ENCODE results near the gene DUXB. TPM values are rescaled to one million over a fixed set of nuclear protein-coding genes. Genes with fewer than 3 reads are reported as not detected.

The DUXB gene
- total RNA-seq, 1 donor from 2014 or later: not detected

GRCh38 chr16:75718452-75718851, 17.2 kb upstream of the DUXB start:
- Mint-ChIP-seq H3K4me1 (ENCODE audit: unreplicated experiment) (no peaks in the 10 kb centered on the region), H3K4me3 (ENCODE audit: unreplicated experiment) (no peak overlapping the region)

GRCh38 chr16:75714661-75715060, 13.4 kb upstream of the DUXB start:
- Mint-ChIP-seq H3K27ac (ENCODE audit: unreplicated experiment) (no peak overlapping the region), H3K4me3 (ENCODE audit: unreplicated experiment) (no peak overlapping the region), H3K27me3 (ENCODE audit: unreplicated experiment) (no peaks in the 10 kb centered on the region), H3K4me1 (ENCODE audit: unreplicated experiment) (no peaks in the 10 kb centered on the region), H3K9me3 (ENCODE audit: unreplicated experiment) (peaks cover 16% of the 10 kb centered on the region), H3K36me3 (ENCODE audit: unreplicated experiment) (no peaks in the 10 kb centered on the region)
- TF ChIP-seq CTCF (IDR thresholded peaks at IDR 0.05): no peak
- no peak for DNase-seq (ENCODE audit: extremely low spot score, unreplicated experiment)

More at GRCh38 chr16:75718452-75718851, 17.2 kb upstream of the DUXB start:
- Mint-ChIP-seq H3K27me3 (ENCODE audit: unreplicated experiment) (no peaks in the 10 kb centered on the region), H3K9me3 (ENCODE audit: unreplicated experiment) (peaks cover 20% of the 10 kb centered on the region), H3K27ac (ENCODE audit: unreplicated experiment) (no peak overlapping the region), H3K36me3 (ENCODE audit: unreplicated experiment) (no peaks in the 10 kb centered on the region)
- TF ChIP-seq CTCF (IDR thresholded peaks at IDR 0.05): no peak
- no peak for DNase-seq (ENCODE audit: extremely low spot score, unreplicated experiment)

GRCh38 chr16:75710344-75710743, 9.1 kb upstream of the DUXB start:
- Mint-ChIP-seq H3K9me3 (ENCODE audit: unreplicated experiment) (peaks cover 4% of the 10 kb centered on the region), H3K4me1 (ENCODE audit: unreplicated experiment) (no peaks in the 10 kb centered on the region), H3K4me3 (ENCODE audit: unreplicated experiment) (no peak overlapping the region), H3K27ac (ENCODE audit: unreplicated experiment) (no peak overlapping the region), H3K36me3 (ENCODE audit: unreplicated experiment) (no peaks in the 10 kb centered on the region), H3K27me3 (ENCODE audit: unreplicated experiment) (no peaks in the 10 kb centered on the region)
- TF ChIP-seq CTCF (IDR thresholded peaks at IDR 0.05): no peak
- no peak for DNase-seq (ENCODE audit: extremely low spot score, unreplicated experiment)

GRCh38 chr16:75703306-75703705, 2.0 kb upstream of the DUXB start:
- Mint-ChIP-seq H3K4me3 (ENCODE audit: unreplicated experiment) (no peak overlapping the region), H3K27me3 (ENCODE audit: unreplicated experiment) (no peaks in the 10 kb centered on the region), H3K9me3 (ENCODE audit: unreplicated experiment) (no peaks in the 10 kb centered on the region), H3K4me1 (ENCODE audit: unreplicated experiment) (no peaks in the 10 kb centered on the region), H3K27ac (ENCODE audit: unreplicated experiment) (no peak overlapping the region), H3K36me3 (ENCODE audit: unreplicated experiment) (no peaks in the 10 kb centered on the region)
- DNase-seq (ENCODE audit: extremely low spot score, unreplicated experiment): peak; percentile 23
- no peak for TF ChIP-seq CTCF (IDR thresholded peaks at IDR 0.05)

GRCh38 chr16:75702242-75702641, 981 bp upstream of the DUXB start:
- DNase-seq (ENCODE audit: extremely low spot score, unreplicated experiment): no peak
- Mint-ChIP-seq H3K4me3 (ENCODE audit: unreplicated experiment) (no peak overlapping the region), H3K27ac (ENCODE audit: unreplicated experiment) (no peak overlapping the region), H3K27me3 (ENCODE audit: unreplicated experiment) (no peaks in the 10 kb centered on the region), H3K4me1 (ENCODE audit: unreplicated experiment) (no peaks in the 10 kb centered on the region), H3K9me3 (ENCODE audit: unreplicated experiment) (no peaks in the 10 kb centered on the region), H3K36me3 (ENCODE audit: unreplicated experiment) (no peaks in the 10 kb centered on the region)
- no peak for TF ChIP-seq CTCF (IDR thresholded peaks at IDR 0.05)

Data from osteocyte (in vitro differentiated cells).